ENCODE measurements around the gene SPACA6.

SPACA6 gene

DNA sequence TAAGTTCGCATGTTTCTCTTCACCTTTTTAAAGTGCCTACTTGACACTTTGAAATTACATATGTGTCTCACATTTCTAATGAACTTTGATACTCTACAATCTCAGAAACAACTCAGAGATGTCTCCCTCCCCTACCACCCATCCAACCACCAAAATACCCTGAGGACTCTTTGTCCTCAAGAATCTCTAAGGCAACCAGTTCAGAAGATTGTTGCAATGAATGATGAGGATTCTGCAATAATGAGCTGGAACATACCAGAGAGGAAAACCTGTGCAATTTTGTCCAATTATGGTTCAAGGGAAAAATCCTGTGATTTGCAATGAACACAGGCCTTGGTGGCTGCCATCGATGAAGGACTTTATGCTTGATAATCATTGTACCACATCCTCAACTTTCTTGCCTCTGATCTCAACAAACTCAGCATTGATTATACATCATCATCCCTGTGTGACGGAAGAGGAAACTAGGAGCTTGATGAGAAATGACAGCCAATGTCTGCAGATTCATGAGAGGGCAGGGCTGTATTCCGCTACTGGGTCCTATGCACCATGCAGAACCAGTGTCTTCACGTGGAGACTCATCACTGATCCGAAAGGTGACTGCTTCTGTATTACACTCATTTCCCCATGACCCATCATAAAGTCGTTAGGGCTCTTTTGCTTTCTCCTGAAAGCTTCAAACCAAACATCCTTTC lies 57.4 kb downstream of the SPACA6 start:
- Mint-ChIP-seq H3K4me3 (no peak overlapping the region), H3K36me3 (ENCODE audit: low read depth) (no peaks in the 10 kb centered on the region), H3K4me1 (ENCODE audit: low read depth) (no peaks in the 10 kb centered on the region), H3K27me3 (ENCODE audit: low read depth) (no peaks in the 10 kb centered on the region), H3K27ac (no peak overlapping the region), H3K9me3 (peaks cover 20% of the 10 kb centered on the region)

DNA sequence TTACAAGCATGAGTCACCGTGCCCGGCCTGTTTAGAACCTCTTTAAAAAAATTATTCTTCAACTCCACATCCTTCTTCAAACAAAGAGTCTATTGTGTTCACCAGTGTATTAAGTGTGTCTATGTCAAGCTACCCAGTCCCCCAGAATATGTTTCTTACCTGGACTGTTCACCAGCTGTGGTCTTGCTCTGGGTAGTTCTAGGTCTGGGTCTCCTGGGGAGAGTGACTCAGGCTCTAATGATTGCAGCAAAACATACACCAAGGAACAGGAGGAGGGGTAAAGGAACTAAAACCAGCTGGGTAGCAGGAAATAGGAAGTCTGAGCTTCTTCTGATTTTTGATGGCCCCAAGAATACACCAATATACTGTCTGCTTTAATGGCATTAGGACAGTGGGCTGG lies 58.5 kb downstream of the SPACA6 start, which contains the start of gene FPR1:
Gene FPR1, minus strand, starts transcription at position 224 of the 400 bp plus-strand sequence. CDS start 4,884 bp downstream, outside the sequence.
- Mint-ChIP-seq H3K36me3 (ENCODE audit: low read depth) (no peaks in the 10 kb centered on the region), H3K9me3 (peaks cover 25% of the 10 kb centered on the region), H3K4me1 (ENCODE audit: low read depth) (no peaks in the 10 kb centered on the region), H3K27ac (no peak within 1 kb of the TSS), H3K4me3 (no peak within 1 kb of the TSS), H3K27me3 (ENCODE audit: low read depth) (no peaks in the 10 kb centered on the region)

DNA sequence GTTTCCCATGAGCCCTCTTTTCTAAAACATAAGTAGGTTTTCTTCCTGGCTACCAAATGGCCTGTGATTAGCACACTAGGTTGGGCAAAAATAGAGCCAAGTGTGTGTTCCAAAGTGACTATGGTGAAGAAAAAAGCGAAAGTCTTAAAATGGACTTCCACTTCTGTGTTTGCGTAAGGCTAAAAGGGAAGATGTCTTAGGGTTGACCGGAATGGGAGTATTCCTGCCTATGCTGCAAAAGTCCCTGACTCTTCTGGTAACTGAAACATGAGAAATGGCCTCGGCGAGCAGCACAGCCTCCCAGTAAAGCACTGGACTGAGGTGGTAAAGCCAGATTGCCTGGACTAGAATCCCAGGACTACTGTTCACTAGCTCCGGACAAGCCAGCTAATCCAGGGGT lies 61.0 kb downstream of the SPACA6 start:
- H3K4me1 Mint-ChIP-seq (ENCODE audit: low read depth) = no peaks in the 10 kb centered on the region
- no peaks in the 10 kb centered on the region for H3K27me3 Mint-ChIP-seq (ENCODE audit: low read depth)
- H3K4me3 Mint-ChIP-seq = no peak overlapping the region
- no peak overlapping the region for H3K27ac Mint-ChIP-seq
- peaks cover 20% of the 10 kb centered on the region for H3K9me3 Mint-ChIP-seq
- H3K36me3 Mint-ChIP-seq (ENCODE audit: low read depth) = no peaks in the 10 kb centered on the region

DNA sequence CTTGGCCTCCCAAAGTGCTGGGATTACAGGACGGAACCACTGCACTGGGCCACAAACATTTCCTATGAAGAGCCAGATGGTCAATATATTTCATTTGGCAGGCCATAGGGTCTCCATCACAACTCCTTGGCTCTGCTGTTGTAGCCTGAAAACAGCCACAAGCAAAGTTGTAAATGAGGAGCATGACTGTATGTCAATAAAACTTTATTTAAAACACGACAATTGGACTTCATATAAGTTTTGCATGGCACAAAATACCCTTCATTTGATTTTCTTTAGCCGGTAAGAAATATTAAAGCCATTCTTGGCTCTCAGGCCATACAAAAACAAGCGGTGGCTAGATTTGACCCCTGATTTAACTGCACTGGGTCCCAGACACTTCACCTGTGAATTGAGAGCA lies 61.6 kb downstream of the SPACA6 start:
- Mint-ChIP-seq H3K27ac (no peak overlapping the region), H3K4me1 (ENCODE audit: low read depth) (no peaks in the 10 kb centered on the region), H3K27me3 (ENCODE audit: low read depth) (no peaks in the 10 kb centered on the region), H3K36me3 (ENCODE audit: low read depth) (no peaks in the 10 kb centered on the region), H3K4me3 (no peak overlapping the region), H3K9me3 (peaks cover 18% of the 10 kb centered on the region)
